ENCODE results near the gene MLANA. TPM values are rescaled to one million over a fixed set of nuclear protein-coding genes. Genes with fewer than 3 reads are reported as not detected.

The MLANA gene
- total and polyA plus RNA-seq, 4 experiments from 2014 or later, result 0.59 TPM; not detected in 3

GRCh38 chr9:5910413-5911057, 19.8 kb downstream of the MLANA start:
- Mint-ChIP-seq H3K27me3 (no peaks in the 10 kb centered on the region), H3K4me1 (peaks cover 0 to 1% (median 0%) of the 10 kb centered on the region in 4 donors), H3K36me3 (peaks cover 21% of the 10 kb centered on the region in 2 donors), H3K4me3 (no peak overlapping the region), H3K9me3 (no peaks in the 10 kb centered on the region), H3K27ac (peak overlapping the region in 1 of 7 donors; percentile 41)
- ChIA-PET CTCF (ENCODE audit: partially characterized antibody) (interaction anchor here (3.1 kb wide), 1 partner anchor 24 kb away, joined by 9 read pairs; no protein-coding TSS in a partner anchor), POLR2A (ENCODE audit: partially characterized antibody) (no interaction called here)
- no peaks in the 10 kb centered on the region for H3K9me3 ChIP-seq (ENCODE audit: control insufficient read depth in 1 of 2, low read length in 2 of 2)
- DNase-seq, result no peak
- H3K4me1 ChIP-seq (ENCODE audit: insufficient read depth, low read length), result no peaks in the 10 kb centered on the region
- no peaks in the 10 kb centered on the region for H3K27me3 ChIP-seq (ENCODE audit: insufficient read depth, low read length)
- intact Hi-C loops (cut with micrococcal nuclease), result no loop called here
- H3K4me3 ChIP-seq (ENCODE audit: low read length in 2 of 2), result no peak overlapping the region
- H3K36me3 ChIP-seq (ENCODE audit: insufficient read depth, low read length), result peaks cover 5% of the 10 kb centered on the region
- H3K27ac ChIP-seq (ENCODE audit: low read depth, low read length), result no peak overlapping the region

- ChIA-PET POLR2A (ENCODE audit: partially characterized antibody) (no interaction called here), CTCF (ENCODE audit: partially characterized antibody) (interaction anchor here (1.2 kb wide), 1 partner anchor 30 kb away, joined by 3 read pairs; no protein-coding TSS in a partner anchor)
- H3K4me1 ChIP-seq (ENCODE audit: insufficient read depth, low read length), result no peaks in the 10 kb centered on the region
- Mint-ChIP-seq H3K27me3 (no peaks in the 10 kb centered on the region), H3K4me3 (no peak overlapping the region), H3K36me3 (peaks cover 10 to 19% of the 10 kb centered on the region in 2 donors), H3K4me1 (peaks cover 0 to 5% (median under 1%) of the 10 kb centered on the region in 4 donors), H3K27ac (no peak overlapping the region), H3K9me3 (no peaks in the 10 kb centered on the region)
- no peaks in the 10 kb centered on the region for H3K36me3 ChIP-seq (ENCODE audit: insufficient read depth, low read length)
- no peaks in the 10 kb centered on the region for H3K9me3 ChIP-seq (ENCODE audit: control insufficient read depth in 1 of 2, low read length in 2 of 2)
- no peak overlapping the region for H3K4me3 ChIP-seq (ENCODE audit: low read length in 2 of 2)
- intact Hi-C loops (cut with micrococcal nuclease), result no loop called here
- no peak overlapping the region for H3K27ac ChIP-seq (ENCODE audit: low read depth, low read length)
- no peaks in the 10 kb centered on the region for H3K27me3 ChIP-seq (ENCODE audit: insufficient read depth, low read length)
- no peak for DNase-seq
These were observed 24.7 kb downstream of the MLANA start for GRCh38 chr9:5915438-5915837.

DNA sequence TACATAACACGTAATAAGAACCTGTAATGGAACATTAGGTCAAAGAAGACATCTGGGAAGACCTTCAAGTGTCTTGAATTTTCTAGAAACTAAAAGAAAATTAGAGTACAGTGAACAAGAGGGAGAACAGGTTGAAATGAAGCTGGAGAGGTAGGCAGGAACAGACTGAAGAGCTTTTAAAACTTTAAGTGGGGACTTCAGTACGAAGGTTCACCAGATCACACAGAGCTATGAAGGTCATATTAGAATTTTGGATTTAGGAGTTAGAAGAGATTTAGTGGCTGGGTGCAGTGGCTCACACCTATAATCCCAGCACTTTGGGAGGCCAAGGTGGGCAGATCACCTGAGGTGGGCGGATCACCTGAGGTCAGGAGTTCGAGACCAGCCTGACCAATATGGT, 26.6 kb downstream of the MLANA start:
- no peak for DNase-seq
- POLR2A ChIA-PET (ENCODE audit: partially characterized antibody), result no interaction called here
- Mint-ChIP-seq H3K27me3 (no peaks in the 10 kb centered on the region), H3K36me3 (peaks cover 28 to 32% of the 10 kb centered on the region in 2 donors), H3K4me3 (no peak overlapping the region), H3K9me3 (no peaks in the 10 kb centered on the region), H3K4me1 (peaks cover 0 to 6% (median 0%) of the 10 kb centered on the region in 4 donors), H3K27ac (no peak overlapping the region)
- Histone ChIP-seq H3K4me1 (ENCODE audit: insufficient read depth, low read length) (no peaks in the 10 kb centered on the region), H3K36me3 (ENCODE audit: insufficient read depth, low read length) (peaks cover 11% of the 10 kb centered on the region), H3K27ac (ENCODE audit: low read depth, low read length) (no peak overlapping the region), H3K4me3 (ENCODE audit: low read length in 2 of 2) (no peak overlapping the region), H3K9me3 (ENCODE audit: control insufficient read depth in 1 of 2, low read length in 2 of 2) (no peaks in the 10 kb centered on the region), H3K27me3 (ENCODE audit: insufficient read depth, low read length) (no peaks in the 10 kb centered on the region)
- CTCF ChIA-PET (ENCODE audit: partially characterized antibody), result interaction anchor here (1.0 kb wide), 1 partner anchor 137 kb away, joined by 3 read pairs; no protein-coding TSS in a partner anchor
- intact Hi-C loops (cut with micrococcal nuclease), result no loop called here

- CTCF ChIA-PET (ENCODE audit: partially characterized antibody), result interaction anchor here (1.0 kb wide), 1 partner anchor 137 kb away, joined by 3 read pairs; no protein-coding TSS in a partner anchor
- Histone ChIP-seq H3K4me1 (ENCODE audit: insufficient read depth, low read length) (no peaks in the 10 kb centered on the region), H3K27ac (ENCODE audit: low read depth, low read length) (no peak overlapping the region), H3K9me3 (ENCODE audit: control insufficient read depth in 1 of 2, low read length in 2 of 2) (no peaks in the 10 kb centered on the region), H3K36me3 (ENCODE audit: insufficient read depth, low read length) (peaks cover 15% of the 10 kb centered on the region), H3K27me3 (ENCODE audit: insufficient read depth, low read length) (no peaks in the 10 kb centered on the region), H3K4me3 (ENCODE audit: low read length in 2 of 2) (no peak overlapping the region)
- no peaks in the 10 kb centered on the region for H3K27me3 Mint-ChIP-seq
- H3K36me3 Mint-ChIP-seq, result peaks cover 34 to 38% of the 10 kb centered on the region in 2 donors
- H3K4me3 Mint-ChIP-seq, result no peak overlapping the region
- intact Hi-C loops (cut with micrococcal nuclease), result no loop called here
- DNase-seq, result no peak
- no peaks in the 10 kb centered on the region for H3K9me3 Mint-ChIP-seq
- peaks cover 0 to 6% (median 0%) of the 10 kb centered on the region in 4 donors for H3K4me1 Mint-ChIP-seq
- H3K27ac Mint-ChIP-seq, result no peak overlapping the region
- POLR2A ChIA-PET (ENCODE audit: partially characterized antibody), result no interaction called here
These were observed 27.2 kb downstream of the MLANA start for GRCh38 chr9:5917888-5918287.

DNA sequence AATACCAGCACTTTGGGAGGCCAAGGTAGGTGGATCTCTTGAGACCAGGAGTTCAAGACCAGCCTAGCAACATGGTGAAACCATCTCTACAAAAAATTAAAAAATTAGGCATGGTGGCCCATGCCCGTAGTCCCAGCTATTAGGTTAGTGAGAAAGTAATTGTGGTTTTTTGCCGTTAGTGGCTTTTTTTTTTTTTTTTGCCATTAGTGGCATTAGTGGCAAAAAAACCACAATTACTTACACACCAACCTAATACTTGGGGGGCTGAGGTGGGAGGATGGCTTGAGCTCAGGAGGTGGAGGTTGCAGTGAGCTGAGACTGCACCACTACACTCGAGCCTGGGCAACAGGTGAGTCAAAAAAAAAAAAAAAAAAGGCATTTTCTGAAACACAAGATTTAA, 27.8 kb downstream of the MLANA start:
- peaks cover 17% of the 10 kb centered on the region for H3K36me3 ChIP-seq (ENCODE audit: insufficient read depth, low read length)
- no peaks in the 10 kb centered on the region for H3K9me3 ChIP-seq (ENCODE audit: control insufficient read depth in 1 of 2, low read length in 2 of 2)
- ChIA-PET CTCF (ENCODE audit: partially characterized antibody) (interaction anchor here (0.7 kb wide), 1 partner anchor 106 kb away, joined by 4 read pairs; no protein-coding TSS in a partner anchor), POLR2A (ENCODE audit: partially characterized antibody) (no interaction called here)
- no peak overlapping the region for H3K4me3 ChIP-seq (ENCODE audit: low read length in 2 of 2)
- no peak overlapping the region for H3K27ac Mint-ChIP-seq
- H3K4me1 ChIP-seq (ENCODE audit: insufficient read depth, low read length), result no peaks in the 10 kb centered on the region
- H3K27ac ChIP-seq (ENCODE audit: low read depth, low read length), result no peak overlapping the region
- H3K27me3 ChIP-seq (ENCODE audit: insufficient read depth, low read length), result no peaks in the 10 kb centered on the region
- peaks cover 40 to 44% of the 10 kb centered on the region in 2 donors for H3K36me3 Mint-ChIP-seq
- no peaks in the 10 kb centered on the region for H3K9me3 Mint-ChIP-seq
- H3K4me3 Mint-ChIP-seq, result no peak overlapping the region
- intact Hi-C loops (cut with micrococcal nuclease), result no loop called here
- no peaks in the 10 kb centered on the region for H3K27me3 Mint-ChIP-seq
- DNase-seq, result no peak
- peaks cover 0 to 6% (median 0%) of the 10 kb centered on the region in 4 donors for H3K4me1 Mint-ChIP-seq

GRCh38 chr9:5920860-5921328, 30.2 kb downstream of the MLANA start:
- no peak overlapping the region for H3K4me3 ChIP-seq (ENCODE audit: low read length in 2 of 2)
- H3K27ac Mint-ChIP-seq, result no peak overlapping the region
- no peak for DNase-seq
- peaks cover 0 to 6% (median 0%) of the 10 kb centered on the region in 4 donors for H3K4me1 Mint-ChIP-seq
- no peaks in the 10 kb centered on the region for H3K9me3 ChIP-seq (ENCODE audit: control insufficient read depth in 1 of 2, low read length in 2 of 2)
- H3K27me3 Mint-ChIP-seq, result no peaks in the 10 kb centered on the region
- H3K36me3 Mint-ChIP-seq, result peaks cover 53 to 54% of the 10 kb centered on the region in 2 donors
- H3K9me3 Mint-ChIP-seq, result no peaks in the 10 kb centered on the region
- H3K4me1 ChIP-seq (ENCODE audit: insufficient read depth, low read length), result no peaks in the 10 kb centered on the region
- no peak overlapping the region for H3K27ac ChIP-seq (ENCODE audit: low read depth, low read length)
- intact Hi-C loops (cut with micrococcal nuclease), result no loop called here
- peaks cover 24% of the 10 kb centered on the region for H3K36me3 ChIP-seq (ENCODE audit: insufficient read depth, low read length)
- CTCF ChIA-PET (ENCODE audit: partially characterized antibody), result interaction anchor here (1.2 kb wide), 1 partner anchor 24 kb away, joined by 3 read pairs; no protein-coding TSS in a partner anchor
- POLR2A ChIA-PET (ENCODE audit: partially characterized antibody), result no interaction called here
- H3K4me3 Mint-ChIP-seq, result no peak overlapping the region
- H3K27me3 ChIP-seq (ENCODE audit: insufficient read depth, low read length), result no peaks in the 10 kb centered on the region

- intact Hi-C loops (cut with micrococcal nuclease), result no loop called here
- Histone ChIP-seq H3K9me3 (ENCODE audit: control insufficient read depth in 1 of 2, low read length in 2 of 2) (no peaks in the 10 kb centered on the region), H3K27ac (ENCODE audit: low read depth, low read length) (no peak overlapping the region), H3K4me3 (ENCODE audit: low read length in 2 of 2) (no peak overlapping the region), H3K27me3 (ENCODE audit: insufficient read depth, low read length) (no peaks in the 10 kb centered on the region), H3K4me1 (ENCODE audit: insufficient read depth, low read length) (no peaks in the 10 kb centered on the region), H3K36me3 (ENCODE audit: insufficient read depth, low read length) (peaks cover 24% of the 10 kb centered on the region)
- no peak overlapping the region for H3K4me3 Mint-ChIP-seq
- peaks cover 51% of the 10 kb centered on the region in 2 donors for H3K36me3 Mint-ChIP-seq
- H3K4me1 Mint-ChIP-seq, result peaks cover 0 to 6% (median 0%) of the 10 kb centered on the region in 4 donors
- no peaks in the 10 kb centered on the region for H3K9me3 Mint-ChIP-seq
- POLR2A ChIA-PET (ENCODE audit: partially characterized antibody), result no interaction called here
- no peaks in the 10 kb centered on the region for H3K27me3 Mint-ChIP-seq
- H3K27ac Mint-ChIP-seq, result no peak overlapping the region
- CTCF ChIA-PET (ENCODE audit: partially characterized antibody), result interaction anchor here (1.2 to 2.2 kb wide), 3 partner anchors 26 to 89 kb away, joined by 3 to 6 read pairs (median 3); partner anchors contain the start of gene ERMP1
- DNase-seq, result no peak
These were observed 31.5 kb downstream of the MLANA start for GRCh38 chr9:5922192-5922591.
